B cell (primary cell): Measurements from ENCODE around the gene WTAP.

Experiments
- CTCF ChIP-seq: fragments of 200-600 bp; IDR thresholded peaks from one replicate; pipeline ENCODE4 v1.8.0; 2022; ENCODE audit warnings: antibody characterized with exemption, mild to moderate bottlenecking
- EZH2 ChIP-seq: IDR thresholded peaks from 2 replicates; pipeline ENCODE4 v1.6.1; 2012; ENCODE audit warnings: borderline replicate concordance, low read depth, mild to moderate bottlenecking, moderate library complexity, low read length; ENCODE audit not compliant: insufficient read depth, poor library complexity, severe bottlenecking

- TF ChIP-seq CTCF (no peak), EZH2 (no peak)
Observed at GRCh38 chr6:159682295-159682694, 45.0 kb upstream of the WTAP start.
